ENCODE data around the gene FTO.

The FTO gene

GRCh38 chr16:54128629-54129234 lies 424.8 kb downstream of the FTO start:
- no peaks in the 10 kb centered on the region for H3K4me1 Mint-ChIP-seq

GRCh38 chr16:54129810-54130209 lies 425.9 kb downstream of the FTO start:
- Mint-ChIP-seq H3K27me3 (no peaks in the 10 kb centered on the region), H3K9me3 (peaks cover 3% of the 10 kb centered on the region), H3K27ac (no peak overlapping the region), H3K4me1 (no peaks in the 10 kb centered on the region), H3K4me3 (no peak overlapping the region), H3K36me3 (no peaks in the 10 kb centered on the region)
- ATAC-seq, result no peak

More at GRCh38 chr16:54128629-54129234, 424.8 kb downstream of the FTO start:
- ATAC-seq, result no peak
- Mint-ChIP-seq H3K9me3 (peaks cover 3% of the 10 kb centered on the region), H3K36me3 (no peaks in the 10 kb centered on the region), H3K4me3 (no peak overlapping the region), H3K27me3 (no peaks in the 10 kb centered on the region), H3K27ac (no peak overlapping the region)

GRCh38 chr16:54135361-54136275 lies 431.7 kb downstream of the FTO start:
- Mint-ChIP-seq H3K9me3 (peaks cover 3% of the 10 kb centered on the region), H3K4me1 (no peaks in the 10 kb centered on the region), H3K4me3 (no peak overlapping the region), H3K27ac (no peak overlapping the region), H3K27me3 (no peaks in the 10 kb centered on the region), H3K36me3 (no peaks in the 10 kb centered on the region)
- no peak for ATAC-seq

GRCh38 chr16:54136276-54136625 lies 432.3 kb downstream of the FTO start:
- Mint-ChIP-seq H3K4me3 (no peak overlapping the region), H3K36me3 (no peaks in the 10 kb centered on the region), H3K27ac (no peak overlapping the region), H3K27me3 (no peaks in the 10 kb centered on the region), H3K9me3 (no peaks in the 10 kb centered on the region), H3K4me1 (no peaks in the 10 kb centered on the region)
- no peak for ATAC-seq

- H3K36me3 Mint-ChIP-seq, result no peaks in the 10 kb centered on the region
- H3K4me1 Mint-ChIP-seq, result no peaks in the 10 kb centered on the region
- H3K4me3 Mint-ChIP-seq, result no peak overlapping the region
Observed at GRCh38 chr16:54140057-54140787, 436.3 kb downstream of the FTO start.

GRCh38 chr16:54140788-54141136 lies 436.8 kb downstream of the FTO start:
- ATAC-seq, result no peak

More at GRCh38 chr16:54140057-54140787, 436.3 kb downstream of the FTO start:
- Mint-ChIP-seq H3K27ac (no peak overlapping the region), H3K27me3 (peaks cover 24% of the 10 kb centered on the region), H3K9me3 (no peaks in the 10 kb centered on the region)
- ATAC-seq, result no peak

GRCh38 chr16:54142787-54143186 lies 438.8 kb downstream of the FTO start:
- Mint-ChIP-seq H3K27me3 (peaks cover 24% of the 10 kb centered on the region), H3K27ac (no peak overlapping the region), H3K4me3 (no peak overlapping the region), H3K36me3 (no peaks in the 10 kb centered on the region), H3K9me3 (no peaks in the 10 kb centered on the region), H3K4me1 (no peaks in the 10 kb centered on the region)
- no peak for ATAC-seq

More at GRCh38 chr16:54140788-54141136, 436.8 kb downstream of the FTO start:
- Mint-ChIP-seq H3K4me3 (no peak overlapping the region), H3K4me1 (no peaks in the 10 kb centered on the region), H3K27ac (no peak overlapping the region), H3K27me3 (peaks cover 24% of the 10 kb centered on the region), H3K9me3 (no peaks in the 10 kb centered on the region), H3K36me3 (no peaks in the 10 kb centered on the region)

- ATAC-seq, result no peak
- Mint-ChIP-seq H3K4me1 (no peaks in the 10 kb centered on the region), H3K9me3 (no peaks in the 10 kb centered on the region), H3K27ac (no peak overlapping the region), H3K27me3 (peaks cover 24% of the 10 kb centered on the region), H3K36me3 (no peaks in the 10 kb centered on the region), H3K4me3 (no peak overlapping the region)
Observed at GRCh38 chr16:54143410-54143809, 439.5 kb downstream of the FTO start.

- Mint-ChIP-seq H3K4me3 (no peak overlapping the region), H3K36me3 (no peaks in the 10 kb centered on the region), H3K27me3 (peaks cover 24% of the 10 kb centered on the region), H3K27ac (no peak overlapping the region), H3K9me3 (no peaks in the 10 kb centered on the region), H3K4me1 (no peaks in the 10 kb centered on the region)
- ATAC-seq, result no peak
Observed at GRCh38 chr16:54143934-54144571, 440.1 kb downstream of the FTO start.

GRCh38 chr16:54144572-54144947 lies 440.6 kb downstream of the FTO start:
- peaks cover 24% of the 10 kb centered on the region for H3K27me3 Mint-ChIP-seq
- H3K9me3 Mint-ChIP-seq, result no peaks in the 10 kb centered on the region
- ATAC-seq, result no peak
- H3K36me3 Mint-ChIP-seq, result no peaks in the 10 kb centered on the region
- H3K4me1 Mint-ChIP-seq, result no peaks in the 10 kb centered on the region
- no peak overlapping the region for H3K27ac Mint-ChIP-seq
- H3K4me3 Mint-ChIP-seq, result no peak overlapping the region

GRCh38 chr16:54145881-54146280 lies 441.9 kb downstream of the FTO start:
- Mint-ChIP-seq H3K9me3 (no peaks in the 10 kb centered on the region), H3K27ac (no peak overlapping the region), H3K4me1 (no peaks in the 10 kb centered on the region), H3K4me3 (no peak overlapping the region), H3K27me3 (peaks cover 24% of the 10 kb centered on the region), H3K36me3 (no peaks in the 10 kb centered on the region)
- no peak for ATAC-seq

GRCh38 chr16:54148974-54149373 lies 445.0 kb downstream of the FTO start:
- Mint-ChIP-seq H3K36me3 (no peaks in the 10 kb centered on the region), H3K9me3 (no peaks in the 10 kb centered on the region), H3K4me1 (no peaks in the 10 kb centered on the region), H3K4me3 (no peak overlapping the region), H3K27ac (no peak overlapping the region), H3K27me3 (peaks cover under 1% of the 10 kb centered on the region)
- no peak for ATAC-seq

GRCh38 chr16:54150861-54151260 lies 446.9 kb downstream of the FTO start:
- H3K4me1 Mint-ChIP-seq, result no peaks in the 10 kb centered on the region
- H3K27ac Mint-ChIP-seq, result no peak overlapping the region
- no peaks in the 10 kb centered on the region for H3K36me3 Mint-ChIP-seq
- H3K27me3 Mint-ChIP-seq, result no peaks in the 10 kb centered on the region
- no peak overlapping the region for H3K4me3 Mint-ChIP-seq
- ATAC-seq, result no peak
- peaks cover 6% of the 10 kb centered on the region for H3K9me3 Mint-ChIP-seq

- no peak overlapping the region for H3K4me3 Mint-ChIP-seq
- peaks cover 14% of the 10 kb centered on the region for H3K9me3 Mint-ChIP-seq
- H3K27me3 Mint-ChIP-seq, result no peaks in the 10 kb centered on the region
- H3K4me1 Mint-ChIP-seq, result no peaks in the 10 kb centered on the region
- H3K36me3 Mint-ChIP-seq, result no peaks in the 10 kb centered on the region
- ATAC-seq, result no peak
- no peak overlapping the region for H3K27ac Mint-ChIP-seq
Observed at GRCh38 chr16:54152362-54153239, 448.6 kb downstream of the FTO start.

All from stimulated activated memory B cell treated with anti-CD40 and anti-IgM and Interleukin-4, amounts not matched to agents 10 μg/mL and 1 μg/mL and 100 μg/mL, for 72 hours (primary cell).